Measurements from ENCODE around the gene SLC17A3. TPM values are rescaled to one million over a fixed set of nuclear protein-coding genes. Genes with fewer than 3 reads are reported as not detected.

Gene SLC17A3
- total and polyA plus RNA-seq, 2 experiments from 2014 or later: not detected

- no peak overlapping the region for H3K27ac Mint-ChIP-seq
- H3K27ac ChIP-seq (ENCODE audit: low read depth): no peak overlapping the region
- H3K36me3 Mint-ChIP-seq (ENCODE audit: low read depth): no peaks in the 10 kb centered on the region
- H3K4me3 ChIP-seq: no peak overlapping the region
- H2AFZ ChIP-seq: no peak overlapping the region
- ATAC-seq: no peak
- no peak overlapping the region for H3K4me2 ChIP-seq
- no peak overlapping the region for H3K4me3 Mint-ChIP-seq
- no peaks in the 10 kb centered on the region for H3K79me2 ChIP-seq (replicated peaks; ENCODE audit: insufficient read depth)
- TF ChIP-seq EZH2 (IDR thresholded peaks at IDR 0.05; ENCODE audit: low read depth, unreplicated experiment) (no peak), JUNB (IDR thresholded peaks at IDR 0.05; ENCODE audit: unreplicated experiment) (no peak), ETS1 (IDR thresholded peaks at IDR 0.05) (no peak), STAT1 (IDR thresholded peaks at IDR 0.05; ENCODE audit: unreplicated experiment) (no peak), NANOG (IDR thresholded peaks at IDR 0.05; ENCODE audit: borderline replicate concordance) (no peak), CREB1 (CRISPR knock-in tag; IDR thresholded peaks at IDR 0.05; ENCODE audit: low read depth) (no peak), REST (IDR thresholded peaks at IDR 0.05; ENCODE audit: unreplicated experiment) (no peak)
- H3K27me3 Mint-ChIP-seq (ENCODE audit: insufficient read depth, low read depth, poor library complexity): peaks cover 3% of the 10 kb centered on the region
- H3K27me3 ChIP-seq (ENCODE audit: insufficient read depth): no peaks in the 10 kb centered on the region
- H4K20me1 ChIP-seq (replicated peaks; ENCODE audit: insufficient read depth): no peaks in the 10 kb centered on the region
- H3K9me2 ChIP-seq (ENCODE audit: insufficient read depth): no peaks in the 10 kb centered on the region
- peaks cover 7% of the 10 kb centered on the region; the same call in 1 of the 2 replicates for H3K4me1 ChIP-seq (ENCODE audit: insufficient read depth)
- no peak for DNase-seq (ENCODE audit: low spot score)
- no peaks in the 10 kb centered on the region for H3F3A ChIP-seq (replicated peaks; ENCODE audit: low read depth)
- no peaks in the 10 kb centered on the region for H3K9me3 Mint-ChIP-seq
- H3K36me3 ChIP-seq (ENCODE audit: insufficient read depth): no peaks in the 10 kb centered on the region
- peaks cover 16% of the 10 kb centered on the region for H3K4me1 Mint-ChIP-seq
Observed at GRCh38 chr6:25815194-25815593, 58.8 kb downstream of the SLC17A3 start.

- Mint-ChIP-seq H3K27ac (no peak overlapping the region), H3K36me3 (ENCODE audit: low read depth) (no peaks in the 10 kb centered on the region), H3K9me3 (no peaks in the 10 kb centered on the region), H3K4me1 (peaks cover 6% of the 10 kb centered on the region; the same call in 2 of the 3 replicates), H3K27me3 (ENCODE audit: insufficient read depth, low read depth, poor library complexity) (no peaks in the 10 kb centered on the region), H3K4me3 (no peak overlapping the region)
- Histone ChIP-seq H3K4me2 (no peak overlapping the region), H3K79me2 (replicated peaks; ENCODE audit: insufficient read depth) (no peaks in the 10 kb centered on the region), H3K27ac (ENCODE audit: low read depth) (no peak overlapping the region), H3K4me1 (ENCODE audit: insufficient read depth) (peaks cover 7% of the 10 kb centered on the region), H3K9me2 (ENCODE audit: insufficient read depth) (no peaks in the 10 kb centered on the region), H3F3A (replicated peaks; ENCODE audit: low read depth) (no peaks in the 10 kb centered on the region), H3K27me3 (ENCODE audit: insufficient read depth) (no peaks in the 10 kb centered on the region), H2AFZ (no peak overlapping the region), H3K4me3 (no peak overlapping the region), H4K20me1 (replicated peaks; ENCODE audit: insufficient read depth) (no peaks in the 10 kb centered on the region), H3K36me3 (ENCODE audit: insufficient read depth) (no peaks in the 10 kb centered on the region)
- no peak for ATAC-seq
- no peak for DNase-seq (ENCODE audit: low spot score)
- TF ChIP-seq EZH2phosphoT487 (IDR thresholded peaks at IDR 0.05; ENCODE audit: unreplicated experiment) (no peak), POLR2AphosphoS5 (IDR thresholded peaks at IDR 0.05; ENCODE audit: low read depth) (no peak), ETS1 (IDR thresholded peaks at IDR 0.05) (no peak), CREB1 (CRISPR knock-in tag; IDR thresholded peaks at IDR 0.05; ENCODE audit: low read depth) (no peak), JUNB (IDR thresholded peaks at IDR 0.05; ENCODE audit: unreplicated experiment) (no peak), NANOG (IDR thresholded peaks at IDR 0.05; ENCODE audit: borderline replicate concordance) (no peak), CTCF (conservative IDR thresholded peaks at IDR 0.05; ENCODE audit: low read depth in 2 of 2) (no peak), STAT1 (IDR thresholded peaks at IDR 0.05; ENCODE audit: unreplicated experiment) (no peak), ZNF114 (CRISPR knock-in tag; IDR thresholded peaks at IDR 0.05) (no peak)
Observed at GRCh38 chr6:25804804-25805203, 69.2 kb downstream of the SLC17A3 start.
